Activated naive CD8-positive, alpha-beta T cell treated with anti-CD3 and anti-CD28 coated beads, Interleukin-2, amount 50 U/mL, for 16 hours (primary cell): Measurements from ENCODE around the gene UTRN.

Experiments used
- DNase-seq: peaks from one replicate; pipeline ENCODE4 v3.0.0-alpha.2; 2020; ENCODE audit warnings: low read depth, low spot score

The UTRN gene

GRCh38 chr6:144283646-144284477, 1.3 kb upstream of the UTRN start:
- no peak for DNase-seq

DNA sequence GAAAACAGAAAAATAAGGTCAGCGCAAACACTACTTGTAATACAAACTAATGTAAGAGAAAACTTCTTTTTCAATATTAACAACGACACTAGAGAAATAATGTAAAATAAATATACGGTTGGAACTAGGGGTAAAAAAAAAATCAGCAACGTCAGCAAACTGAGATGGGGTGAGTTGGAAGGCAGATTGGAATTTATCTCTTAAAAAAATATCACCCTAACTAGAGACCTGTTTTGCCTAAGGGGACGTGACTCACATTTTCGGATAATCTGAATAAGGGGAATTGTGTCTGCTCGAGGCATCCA, 705 bp upstream of the UTRN start:
- no peak for DNase-seq

DNA sequence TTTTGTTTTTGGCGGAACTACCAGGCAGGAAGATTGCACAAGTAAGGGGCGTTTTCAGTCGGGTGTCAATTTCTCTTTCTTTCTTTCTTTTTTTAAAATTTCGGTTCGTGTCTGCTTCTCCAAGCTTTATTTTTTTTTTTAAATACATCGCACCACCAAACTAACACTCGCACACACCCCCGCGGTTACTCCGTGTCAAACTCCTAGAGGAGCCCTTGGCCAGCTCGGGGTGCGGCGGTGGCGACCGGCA, 338 bp downstream of the UTRN start:
- no peak for DNase-seq

GRCh38 chr6:144285798-144286502, 815 bp downstream of the UTRN start:
- DNase-seq: no peak

DNA sequence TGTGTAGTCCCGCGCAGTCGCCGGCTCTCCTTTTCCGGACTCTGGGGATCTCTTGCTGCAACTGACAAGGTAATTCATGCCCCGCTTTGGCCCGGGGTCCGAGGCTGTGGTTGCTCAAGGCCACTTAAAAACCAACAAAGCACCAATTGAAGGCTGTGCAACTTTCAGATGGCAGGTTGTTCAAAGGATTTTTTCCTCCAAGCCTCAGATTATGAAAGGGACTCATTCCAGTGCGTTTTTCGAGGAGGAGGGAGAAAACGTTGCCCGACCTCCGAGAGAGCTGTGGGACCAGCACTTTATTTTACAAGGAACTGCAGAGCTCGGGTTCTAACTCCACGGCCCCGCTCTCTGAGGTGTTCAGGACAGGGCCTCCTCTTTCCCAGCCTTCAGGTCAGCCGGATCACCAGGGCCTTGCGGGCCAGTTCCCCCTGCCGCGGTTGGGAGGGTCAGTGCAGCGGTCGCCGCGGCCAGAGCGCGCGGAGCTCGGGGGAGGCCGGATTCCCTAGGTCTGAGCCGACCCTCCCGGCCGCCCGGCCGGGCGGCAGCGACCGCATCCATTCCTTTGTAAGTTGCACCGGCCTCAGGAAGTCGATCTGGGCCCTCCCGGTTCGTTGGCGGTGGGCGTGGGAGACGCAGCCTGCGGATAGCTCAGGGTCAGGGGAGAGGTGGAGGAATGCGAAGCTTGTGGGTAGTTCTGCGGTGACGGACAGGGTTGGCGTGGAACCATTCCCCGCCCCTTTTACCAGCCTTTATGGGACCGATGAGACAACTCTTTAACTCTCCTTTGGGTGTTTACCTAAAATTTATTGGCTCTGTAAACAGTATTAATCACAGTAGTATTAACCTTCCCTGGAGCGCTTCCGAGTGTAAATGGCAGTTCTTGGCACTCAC, 1.6 kb downstream of the UTRN start:
- DNase-seq: no peak

DNA sequence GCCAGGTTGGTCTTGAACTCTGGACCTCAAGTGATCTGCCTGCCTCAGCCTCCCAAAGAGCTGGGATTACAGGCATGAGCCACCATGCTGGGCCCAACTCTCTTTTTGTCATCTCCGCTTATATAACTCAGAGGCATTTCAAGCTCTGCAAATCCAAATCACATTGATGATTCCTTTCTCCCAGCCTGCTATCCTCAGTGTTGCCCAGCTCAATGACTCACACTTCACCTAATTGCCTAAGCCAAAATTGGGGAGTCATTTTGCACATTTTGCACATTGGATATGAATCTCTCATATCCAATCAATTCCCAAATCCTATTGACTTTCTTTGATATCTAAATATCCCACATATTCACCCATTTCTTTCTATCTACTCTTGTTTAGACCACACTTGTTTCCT, 3.9 kb downstream of the UTRN start:
- no peak for DNase-seq

DNA sequence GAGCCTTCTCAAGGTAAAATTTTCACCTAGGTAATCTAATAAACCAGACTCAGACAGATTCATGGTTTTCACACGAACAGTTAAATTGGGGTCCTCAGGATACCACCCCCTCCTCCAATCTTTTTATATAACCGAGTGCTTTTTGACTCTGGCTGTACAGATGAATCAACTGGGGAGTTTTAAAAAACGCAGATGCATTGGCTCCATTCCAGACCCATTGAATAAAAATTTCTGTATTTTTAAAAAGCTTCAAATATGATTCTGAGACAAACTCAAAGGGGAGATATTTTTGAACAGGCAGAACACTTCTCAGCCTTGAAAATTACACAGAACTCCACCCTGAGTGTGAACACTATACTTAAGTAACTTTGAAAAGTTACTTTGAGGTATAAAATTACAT, 7.2 kb downstream of the UTRN start:
- no peak for DNase-seq

DNA sequence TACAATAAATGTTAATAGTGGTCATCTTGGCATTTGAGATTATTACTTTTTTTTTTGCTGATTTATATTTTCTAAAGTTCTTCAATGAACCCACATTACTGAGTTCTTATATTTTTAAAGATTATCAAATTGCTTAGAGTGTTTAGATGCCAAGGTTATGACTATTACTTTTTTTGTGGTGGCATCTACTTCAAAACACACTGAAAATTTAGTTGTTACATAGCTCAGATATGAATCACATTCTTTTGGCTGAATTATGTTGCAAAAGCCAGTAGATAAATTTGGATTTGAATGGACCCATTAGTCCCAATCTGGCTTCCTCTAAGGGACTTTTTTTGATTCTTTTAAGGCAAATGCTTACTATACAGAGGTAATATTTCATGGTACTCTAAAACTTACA, 8.9 kb downstream of the UTRN start:
- no peak for DNase-seq

DNA sequence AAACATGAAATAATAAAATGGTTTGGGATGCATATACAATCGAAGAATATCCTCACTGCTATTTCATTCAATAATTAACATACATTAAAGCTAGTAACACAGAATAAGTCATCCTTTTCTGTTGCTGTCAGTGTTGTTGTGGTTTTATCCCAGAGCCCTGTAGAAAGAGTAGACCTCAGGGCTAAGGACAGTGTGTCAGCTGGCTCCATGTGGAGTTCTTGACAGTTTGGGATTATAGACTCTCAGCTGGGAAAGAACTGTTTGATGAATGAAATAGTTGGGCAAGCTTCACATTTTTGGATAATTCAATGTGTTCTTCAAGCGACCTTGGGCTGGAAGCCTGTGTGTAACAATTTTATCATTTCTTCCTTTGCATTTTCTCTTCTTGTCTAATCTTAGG, 10.1 kb downstream of the UTRN start:
- DNase-seq: no peak

DNA sequence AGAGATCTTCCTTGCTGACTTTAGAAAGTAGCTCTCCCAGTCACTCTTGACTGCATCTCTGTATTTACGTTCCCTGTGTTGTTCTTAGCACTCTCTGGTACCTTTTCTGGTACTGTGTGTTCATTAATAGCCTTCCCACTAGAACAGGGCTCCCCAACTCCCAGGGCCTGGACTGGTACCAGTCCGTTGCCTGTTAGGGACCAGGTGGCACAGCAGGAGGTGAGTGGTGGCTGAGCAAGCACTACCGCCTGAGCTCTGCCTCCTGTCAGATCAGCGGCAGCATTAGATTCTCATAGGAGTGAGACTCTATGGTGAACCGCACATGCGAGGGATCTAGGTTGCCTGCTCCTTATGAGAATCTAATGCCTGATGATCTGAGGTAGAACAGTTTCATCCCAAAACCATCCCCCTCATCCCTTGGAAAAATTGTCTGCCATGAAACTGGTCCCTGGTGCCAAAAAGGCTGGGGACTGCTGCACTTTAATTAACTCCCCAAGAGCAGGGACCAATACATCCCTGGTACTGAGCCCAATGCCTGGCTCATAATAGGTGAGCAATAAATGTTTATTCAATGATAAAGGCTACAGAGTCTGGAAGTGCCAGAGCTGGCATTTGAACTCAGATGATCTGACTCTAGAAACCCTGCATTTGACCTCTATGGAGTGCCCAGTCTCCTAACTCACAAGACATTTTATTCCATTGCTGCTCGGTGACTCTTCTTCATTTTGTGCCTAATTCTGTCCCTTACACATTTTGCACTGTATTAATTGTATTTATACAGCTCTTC, 11.0 kb downstream of the UTRN start:
- no peak for DNase-seq

GRCh38 chr6:144296973-144297372, 11.8 kb downstream of the UTRN start:
- no peak for DNase-seq

DNA sequence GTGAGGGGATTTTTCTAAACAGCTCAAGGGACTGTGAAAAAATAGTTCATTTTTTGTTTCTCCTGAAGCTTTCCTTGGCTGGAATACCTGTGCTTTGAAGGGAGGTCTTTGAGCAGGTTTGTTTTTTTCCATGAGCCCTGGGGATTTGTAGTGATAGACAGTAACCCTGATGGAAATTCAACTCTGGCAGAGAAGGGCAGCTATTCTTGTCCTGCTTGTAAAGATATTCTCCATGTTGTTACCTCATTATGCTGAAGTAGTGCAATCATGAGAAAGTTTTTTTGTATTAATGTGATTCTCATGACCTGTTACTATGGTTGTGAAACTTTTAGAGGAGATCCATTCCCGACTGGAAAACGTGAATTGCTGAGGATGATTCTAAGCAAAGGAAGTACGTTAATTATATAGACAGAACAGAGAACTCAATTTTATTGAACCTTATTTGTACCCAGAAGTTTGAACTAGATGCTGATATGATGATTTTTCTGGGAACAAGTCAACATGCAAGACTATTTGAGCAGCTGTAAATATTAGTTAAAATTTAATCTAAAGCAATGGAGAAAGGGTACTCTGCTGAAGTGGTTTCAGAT, 12.5 kb downstream of the UTRN start:
- no peak for DNase-seq

DNA sequence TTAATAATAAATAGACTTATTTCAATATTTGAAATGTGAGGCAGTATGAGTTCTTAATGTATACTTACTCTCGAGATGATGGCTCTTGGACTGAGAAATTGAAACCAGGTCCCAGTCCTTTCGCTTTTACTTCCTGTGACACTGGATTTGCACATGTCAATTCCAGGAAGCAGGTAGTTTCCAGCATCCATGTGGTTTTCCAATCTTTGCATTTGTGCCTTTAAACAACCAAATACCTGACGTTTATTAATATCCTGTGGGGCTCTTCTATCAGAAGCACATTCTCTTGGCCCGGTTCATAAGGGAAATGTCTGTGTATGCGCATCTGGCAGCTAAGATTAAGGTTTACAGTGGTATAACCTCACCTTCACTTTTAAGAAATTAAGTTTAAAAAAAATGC, 13.1 kb downstream of the UTRN start:
- no peak for DNase-seq

- no peak for DNase-seq
Observed at GRCh38 chr6:144298916-144299315, 13.8 kb downstream of the UTRN start.

DNA sequence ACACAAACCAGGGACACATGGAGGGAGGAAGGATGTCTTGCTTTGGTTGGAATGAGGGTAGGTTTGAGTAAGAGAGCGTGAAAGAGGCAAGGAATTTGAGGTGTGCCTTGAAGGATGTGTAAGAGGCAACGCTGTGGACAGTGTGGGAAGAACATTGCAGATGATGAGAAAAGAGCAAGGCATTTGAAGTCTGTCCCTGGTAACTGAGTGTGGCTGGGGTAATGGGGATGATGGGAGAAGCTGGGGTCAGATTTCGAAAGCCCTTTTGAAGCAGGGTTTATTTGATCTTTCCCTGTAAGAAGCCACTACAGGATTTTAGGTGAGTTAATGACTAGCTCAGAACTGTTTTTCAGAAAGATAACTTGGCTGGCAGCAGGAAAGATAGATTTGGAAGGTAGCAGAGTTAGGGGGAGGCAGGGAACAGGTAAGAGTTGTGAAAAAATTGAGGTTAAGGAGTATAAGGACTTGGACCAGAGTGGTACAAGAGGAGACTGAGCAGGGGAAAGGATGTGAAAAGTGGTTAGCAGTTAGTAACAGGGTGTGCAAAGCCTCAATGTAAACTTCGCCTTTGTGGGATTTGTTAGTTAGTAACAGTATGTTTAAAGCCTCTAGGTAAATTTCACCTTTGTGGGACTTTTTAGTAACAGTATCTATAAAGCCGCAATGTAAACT, 17.7 kb downstream of the UTRN start:
- DNase-seq: no peak

GRCh38 chr6:144304223-144304848, 19.2 kb downstream of the UTRN start:
- DNase-seq: no peak

GRCh38 chr6:144305567-144305966, 20.4 kb downstream of the UTRN start:
- no peak for DNase-seq

- no peak for DNase-seq
Observed at GRCh38 chr6:144305985-144306384, 20.9 kb downstream of the UTRN start.

DNA sequence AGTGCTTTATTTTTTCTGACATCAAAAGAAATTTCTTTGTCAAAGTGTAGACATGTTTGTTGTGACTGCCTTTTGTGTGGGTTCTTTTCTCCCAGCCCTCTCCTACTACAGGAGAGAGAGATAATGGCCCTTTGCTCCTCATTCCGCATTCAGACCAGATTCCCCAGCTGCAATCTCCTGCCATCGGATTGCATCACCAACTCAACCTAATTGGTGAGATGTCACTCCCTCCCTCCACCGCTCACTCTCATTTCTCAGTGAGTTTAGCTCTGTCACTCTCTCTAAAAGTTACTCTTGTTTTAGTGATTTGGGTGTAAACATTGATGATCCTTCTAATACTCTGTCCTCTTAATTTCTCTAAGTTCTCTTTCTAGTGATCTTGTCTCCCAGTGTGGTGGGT, 22.7 kb downstream of the UTRN start:
- DNase-seq: no peak

DNA sequence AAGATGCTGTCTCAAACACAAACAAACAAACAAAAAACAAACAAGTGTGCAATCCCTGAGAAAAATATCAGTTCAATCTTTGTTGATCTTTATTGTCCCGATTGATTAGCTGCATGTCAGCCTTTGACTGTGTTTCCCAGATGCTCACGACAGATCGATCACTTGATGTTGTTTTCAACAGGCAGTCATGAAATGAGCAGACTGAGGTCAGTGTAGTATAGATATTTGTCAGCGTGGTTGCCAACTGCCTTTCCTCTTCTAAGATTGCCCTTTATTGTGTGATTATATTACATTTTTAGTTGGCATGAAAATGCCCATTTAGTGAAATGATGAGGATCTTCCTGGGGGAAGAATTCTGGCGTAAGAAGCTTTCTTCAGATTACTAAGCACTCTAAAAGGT, 25.6 kb downstream of the UTRN start:
- no peak for DNase-seq

DNA sequence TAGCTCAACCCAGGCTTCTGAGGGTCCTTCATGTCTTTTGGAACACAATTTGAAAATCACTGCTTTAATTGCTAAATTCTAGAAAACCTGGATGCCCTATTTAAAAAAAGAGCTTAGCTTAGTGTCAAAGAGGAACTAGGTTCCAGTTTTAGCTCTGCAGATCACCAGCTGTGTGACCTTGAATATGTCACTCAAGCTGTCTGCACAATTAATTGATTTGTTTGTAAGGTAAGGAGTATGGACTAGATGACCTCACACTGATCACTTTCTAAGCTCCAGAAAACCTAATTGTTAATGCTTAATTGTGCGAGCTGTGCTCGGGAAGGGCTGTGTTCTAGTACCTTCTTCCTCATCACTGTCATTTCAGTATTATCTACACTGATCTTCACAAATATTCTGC, 26.2 kb downstream of the UTRN start:
- no peak for DNase-seq
